H9 (cell line): Measurements from ENCODE around the gene HLA-C. TPM values are rescaled to one million over a fixed set of nuclear protein-coding genes. Genes with fewer than 3 reads are reported as not detected.

Source experiments
- DNase-seq: peaks from one replicate; pipeline ENCODE4 v3.0.0-alpha.2; 2017
- H2AFZ ChIP-seq: one replicate; pipeline ENCODE4 v1.6.1; 2013; ENCODE audit warnings: mild to moderate bottlenecking, low read length, control low read depth, moderate library complexity
- H2AK5ac ChIP-seq: 2 replicates; pipeline ENCODE4 v1.6.1; 2013; ENCODE audit warnings: low read length, control low read depth, mixed read lengths; ENCODE audit not compliant: insufficient read length
- H2BK120ac ChIP-seq: one replicate; pipeline ENCODE4 v1.6.1; 2013; ENCODE audit warnings: low read depth, mild to moderate bottlenecking, low read length, control low read depth, inconsistent platforms; ENCODE audit not compliant: poor library complexity, severe bottlenecking
- H2BK12ac ChIP-seq: 2 replicates; pipeline ENCODE4 v1.6.1; 2013; ENCODE audit warnings: low read length, control low read depth, mixed read lengths, low read depth; ENCODE audit not compliant: insufficient read length
- H2BK15ac ChIP-seq: 2 replicates; pipeline ENCODE4 v1.6.1; 2013; ENCODE audit warnings: low read depth, low read length, control low read depth
- H2BK20ac ChIP-seq: one replicate; pipeline ENCODE4 v1.6.1; 2013; ENCODE audit warnings: low read depth, mild to moderate bottlenecking, low read length, control low read depth, inconsistent platforms; ENCODE audit not compliant: poor library complexity, severe bottlenecking
- H2BK5ac ChIP-seq: 2 replicates; pipeline ENCODE4 v1.6.1; 2013; ENCODE audit warnings: low read length, control low read depth, mixed read lengths; ENCODE audit not compliant: insufficient read length
- H3K14ac ChIP-seq: 2 replicates; pipeline ENCODE4 v1.6.1; 2013; ENCODE audit warnings: low read length, control low read depth; ENCODE audit not compliant: insufficient read depth
- H3K18ac ChIP-seq: 2 replicates; pipeline ENCODE4 v1.6.1; 2013; ENCODE audit warnings: low read depth, mild to moderate bottlenecking, mixed read lengths, low read length, control low read depth; ENCODE audit not compliant: insufficient read length
- H3K23ac ChIP-seq: 2 replicates; pipeline ENCODE4 v1.6.1; 2013; ENCODE audit warnings: low read length, control low read depth, mixed read lengths, low read depth; ENCODE audit not compliant: insufficient read length
- H3K23me2 ChIP-seq: 2 replicates; pipeline ENCODE4 v1.6.1; 2013; ENCODE audit warnings: low read depth, mild to moderate bottlenecking, mixed read lengths, low read length, control low read depth; ENCODE audit not compliant: insufficient read length, poor library complexity, severe bottlenecking
- H3K27ac ChIP-seq: 2 replicates; pipeline ENCODE4 v1.5.1; 2013; ENCODE audit warnings: low read length, control low read depth, mixed read lengths, low read depth; ENCODE audit not compliant: insufficient read length
- H3K27me3 ChIP-seq: 2 replicates; pipeline ENCODE4 v1.6.1; 2013; ENCODE audit warnings: low read length, control low read depth, inconsistent platforms; ENCODE audit not compliant: insufficient read depth
- H3K4ac ChIP-seq: 2 replicates; pipeline ENCODE4 v1.6.1; 2013; ENCODE audit warnings: low read depth, mild to moderate bottlenecking, control low read depth, inconsistent platforms, low read length, moderate library complexity
- H3K4me1 ChIP-seq: 2 replicates; pipeline ENCODE4 v1.6.1; 2013; ENCODE audit warnings: low read length, control low read depth, inconsistent platforms; ENCODE audit not compliant: insufficient read depth
- H3K4me2 ChIP-seq: 2 replicates; pipeline ENCODE4 v1.6.1; 2013; ENCODE audit warnings: low read length, control low read depth, mixed read lengths; ENCODE audit not compliant: insufficient read length, insufficient read depth
- H3K56ac ChIP-seq: 2 replicates; pipeline ENCODE4 v1.6.1; 2013; ENCODE audit warnings: low read depth, mild to moderate bottlenecking, mixed read lengths, low read length, control low read depth; ENCODE audit not compliant: insufficient read length
- H3K79me1 ChIP-seq: 2 replicates; pipeline ENCODE4 v1.6.1; 2013; ENCODE audit warnings: low read depth, mild to moderate bottlenecking, moderate library complexity, low read length, control low read depth, inconsistent platforms; ENCODE audit not compliant: insufficient read depth, poor library complexity, severe bottlenecking
- H3K79me2 ChIP-seq: 2 replicates; pipeline ENCODE4 v1.6.1; 2013; ENCODE audit warnings: low read length, control low read depth, inconsistent platforms; ENCODE audit not compliant: insufficient read depth
- H3K9ac ChIP-seq: 2 replicates; pipeline ENCODE4 v1.6.1; 2013; ENCODE audit warnings: low read length, control low read depth, mixed read lengths; ENCODE audit not compliant: insufficient read length; ENCODE audit errors: extremely low read depth
- H3K9me3 ChIP-seq: one replicate; pipeline ENCODE4 v1.6.1; 2013; ENCODE audit warnings: low read depth, low read length, inconsistent platforms; ENCODE audit not compliant: control insufficient read depth
- H3T11ph ChIP-seq: one replicate; pipeline ENCODE4 v1.6.1; 2013; ENCODE audit warnings: mild to moderate bottlenecking, low read length, control low read depth, inconsistent platforms
- H4K20me1 ChIP-seq: one replicate; pipeline ENCODE4 v1.6.1; 2013; ENCODE audit not compliant: control insufficient read depth, insufficient read length, insufficient read depth
- H4K5ac ChIP-seq: 2 replicates; pipeline ENCODE4 v1.6.1; 2013; ENCODE audit warnings: low read depth, mild to moderate bottlenecking, mixed read lengths, low read length, control low read depth; ENCODE audit not compliant: insufficient read length
- H4K8ac ChIP-seq: replicated peaks from 2 replicates; pipeline ENCODE4 v1.6.1; 2013; ENCODE audit warnings: low read length, control low read depth, mixed read lengths, low read depth; ENCODE audit not compliant: insufficient read length
- H4K91ac ChIP-seq: 2 replicates; pipeline ENCODE4 v1.6.1; 2013; ENCODE audit warnings: low read depth, mild to moderate bottlenecking, moderate library complexity, mixed read lengths, low read length, control low read depth; ENCODE audit not compliant: insufficient read length
- H3K27ac Mint-ChIP-seq, 3 experiments: 2 replicates in 2 of 3; 3 replicates in 1 of 3; pipeline ENCODE4 v1.8.0; 2020 to 2021; ENCODE audit warnings: mixed read lengths in 3 of 3, mild to moderate bottlenecking in 1 of 3, moderate library complexity in 1 of 3
- H3K27me3 Mint-ChIP-seq: 2 replicates; pipeline ENCODE4 v1.8.0; 2021; ENCODE audit warnings: low read depth, mild to moderate bottlenecking, moderate library complexity, mixed read lengths
- H3K36me3 Mint-ChIP-seq, 3 experiments: 2 replicates in 2 of 3; 3 replicates in 1 of 3; pipeline ENCODE4 v1.8.0; 2020 to 2021; ENCODE audit warnings: low read depth in 3 of 3, mixed read lengths in 3 of 3; ENCODE audit not compliant: insufficient read depth in 1 of 3
- H3K4me1 Mint-ChIP-seq, 2 experiments: 2 replicates each; pipeline ENCODE4 v1.8.0; 2020; ENCODE audit warnings: mixed read lengths in 2 of 2
- H3K4me3 Mint-ChIP-seq, 2 experiments: 2 replicates in 1 of 2; 3 replicates in 1 of 2; pipeline ENCODE4 v1.8.0; 2020 to 2021; ENCODE audit warnings: mild to moderate bottlenecking in 2 of 2, mixed read lengths in 2 of 2, moderate library complexity in 1 of 2
- H3K9me3 Mint-ChIP-seq, 2 experiments: 2 replicates in 1 of 2; 3 replicates in 1 of 2; pipeline ENCODE4 v1.8.0; 2020; ENCODE audit warnings: mild to moderate bottlenecking in 2 of 2, mixed read lengths in 2 of 2, moderate library complexity in 1 of 2
- CTCF ChIP-seq: fragments of 200-600 bp; sonication (generic); conservative IDR thresholded peaks from 3 replicates; pipeline ENCODE4 v1.8.0; 2021; ENCODE audit warnings: antibody characterized with exemption, mild to moderate bottlenecking
- WGBS: extraction: QIAGEN DNeasy Blood & Tissue Kit; methylation state at CpG from one replicate; pipeline ENCODE4 v1.1.7; 2013; ENCODE audit warnings: missing lambda C conversion rate, low lambda C conversion rate, mixed read lengths; ENCODE audit not compliant: insufficient read length; ENCODE audit errors: extremely low coverage; 5-methylcytosine and 5-hydroxymethylcytosine counted together
- total RNA-seq: library from RNA; stranded (reverse); gene quantifications from 2 replicates; pipeline ENCODE4 v1.2.1, GENCODE V29; 2021

Gene HLA-C
- total RNA-seq, 1 experiment from 2014 or later = 239 TPM

DNA sequence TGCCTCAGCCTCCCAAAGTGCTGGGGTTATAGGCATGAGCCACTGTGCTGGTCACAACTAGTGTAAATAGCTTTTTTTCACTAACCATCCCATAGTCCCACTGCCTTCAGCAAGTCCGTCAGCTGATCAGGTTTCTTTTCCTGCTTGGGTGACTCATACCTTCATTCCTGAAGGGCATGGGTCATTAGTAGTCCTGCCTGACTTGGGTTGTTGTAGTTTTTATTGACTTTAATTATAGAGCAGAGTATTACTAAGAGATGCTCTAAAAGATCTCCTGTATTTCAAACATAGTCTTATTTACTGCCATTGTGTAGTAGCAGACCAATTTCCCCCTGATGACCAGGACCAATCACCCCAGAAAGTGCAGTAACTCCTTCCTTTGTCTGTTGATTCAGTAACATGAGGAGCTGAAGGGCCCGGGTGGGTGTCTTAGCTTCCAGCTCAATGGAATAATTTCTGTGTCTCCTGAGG is 25.8 kb downstream of the HLA-C start:
- no peak overlapping the region for H3K4ac ChIP-seq
- no peak overlapping the region for H2BK15ac ChIP-seq
- peaks cover 14 to 24% of the 10 kb centered on the region in 2 experiments for H3K9me3 Mint-ChIP-seq
- TF ChIP-seq CTCF = no peak
- no peak overlapping the region for H2AK5ac ChIP-seq
- no peak overlapping the region for H2BK5ac ChIP-seq
- H3K9me3 ChIP-seq = no peaks in the 10 kb centered on the region
- 0 out of 5 replicates have a peak overlapping the region, but pooled peaks of 1 of the 2 experiments have one; percentile 1 for H3K4me3 Mint-ChIP-seq
- H3K79me1 ChIP-seq = no peaks in the 10 kb centered on the region
- peak overlapping the region; percentile 61 for H2BK120ac ChIP-seq
- H3K4me2 ChIP-seq = no peak overlapping the region
- H3K27me3 ChIP-seq = no peaks in the 10 kb centered on the region
- H3K4me1 ChIP-seq = peaks cover 7% of the 10 kb centered on the region
- H3K79me2 ChIP-seq = no peaks in the 10 kb centered on the region
- no peak overlapping the region for H3K27ac ChIP-seq
- no peak overlapping the region for H4K8ac ChIP-seq
- no peak overlapping the region for H3K56ac ChIP-seq
- peaks cover 4% of the 10 kb centered on the region for H3K27me3 Mint-ChIP-seq
- no peak for DNase-seq
- H3K4me1 Mint-ChIP-seq = peaks cover 21 to 25% of the 10 kb centered on the region in 2 experiments
- no peak overlapping the region for H3K14ac ChIP-seq
- peaks cover 0 to 28% (median 1%) of the 10 kb centered on the region in 3 experiments; a peak in 4 of 7 replicates for H3K36me3 Mint-ChIP-seq
- no peaks in the 10 kb centered on the region for H3K23me2 ChIP-seq
- H2BK12ac ChIP-seq = no peak overlapping the region
- no peak overlapping the region for H4K5ac ChIP-seq
- no peak overlapping the region for H3K9ac ChIP-seq
- no CpG with 5 or more reads among the region's 2 CpGs for WGBS
- H4K91ac ChIP-seq = no peak overlapping the region
- H3T11ph ChIP-seq = no peak overlapping the region
- H3K18ac ChIP-seq = no peak overlapping the region
- H2BK20ac ChIP-seq = no peak overlapping the region
- no peak overlapping the region for H2AFZ ChIP-seq
- no peaks in the 10 kb centered on the region for H4K20me1 ChIP-seq
- H3K27ac Mint-ChIP-seq = peak overlapping the region in 2 of 3 experiments; percentile 81 to 88; a peak in 3 of 7 replicates
- no peak overlapping the region for H3K23ac ChIP-seq
